Astrocyte (in vitro differentiated cells and primary cell): ENCODE data around the gene MGAT5.

Source experiments
- EZH2 ChIP-seq: IDR thresholded peaks from 2 replicates; pipeline ENCODE4 v1.6.1; 2012; ENCODE audit warnings: mild to moderate bottlenecking, low read length, inconsistent platforms; ENCODE audit not compliant: insufficient read depth
- TF ChIP-seq, protein P1 (sequence below): IDR thresholded peaks from 2 replicates; pipeline ENCODE4 v1.5.1; 2011; ENCODE audit warnings: low read depth, mild to moderate bottlenecking, inconsistent platforms, low read length, moderate library complexity; ENCODE audit not compliant: insufficient read depth

- TF ChIP-seq, protein P1, sequence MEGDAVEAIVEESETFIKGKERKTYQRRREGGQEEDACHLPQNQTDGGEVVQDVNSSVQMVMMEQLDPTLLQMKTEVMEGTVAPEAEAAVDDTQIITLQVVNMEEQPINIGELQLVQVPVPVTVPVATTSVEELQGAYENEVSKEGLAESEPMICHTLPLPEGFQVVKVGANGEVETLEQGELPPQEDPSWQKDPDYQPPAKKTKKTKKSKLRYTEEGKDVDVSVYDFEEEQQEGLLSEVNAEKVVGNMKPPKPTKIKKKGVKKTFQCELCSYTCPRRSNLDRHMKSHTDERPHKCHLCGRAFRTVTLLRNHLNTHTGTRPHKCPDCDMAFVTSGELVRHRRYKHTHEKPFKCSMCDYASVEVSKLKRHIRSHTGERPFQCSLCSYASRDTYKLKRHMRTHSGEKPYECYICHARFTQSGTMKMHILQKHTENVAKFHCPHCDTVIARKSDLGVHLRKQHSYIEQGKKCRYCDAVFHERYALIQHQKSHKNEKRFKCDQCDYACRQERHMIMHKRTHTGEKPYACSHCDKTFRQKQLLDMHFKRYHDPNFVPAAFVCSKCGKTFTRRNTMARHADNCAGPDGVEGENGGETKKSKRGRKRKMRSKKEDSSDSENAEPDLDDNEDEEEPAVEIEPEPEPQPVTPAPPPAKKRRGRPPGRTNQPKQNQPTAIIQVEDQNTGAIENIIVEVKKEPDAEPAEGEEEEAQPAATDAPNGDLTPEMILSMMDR = no peak
- TF ChIP-seq EZH2 = no peak
Measured at GRCh38 chr2:134451347-134451630, 197.4 kb downstream of the MGAT5 start.
